ENCODE data around the gene HBQ1.
A peak's percentile ranks its signal among the peaks of the same experiment; 100 is the strongest.
"Not testable (repeated sequence)": the region's sequence is repeated elsewhere in the genome, so short reads cannot be mapped to it uniquely, and the experiment has no call there.

The HBQ1 gene

DNA sequence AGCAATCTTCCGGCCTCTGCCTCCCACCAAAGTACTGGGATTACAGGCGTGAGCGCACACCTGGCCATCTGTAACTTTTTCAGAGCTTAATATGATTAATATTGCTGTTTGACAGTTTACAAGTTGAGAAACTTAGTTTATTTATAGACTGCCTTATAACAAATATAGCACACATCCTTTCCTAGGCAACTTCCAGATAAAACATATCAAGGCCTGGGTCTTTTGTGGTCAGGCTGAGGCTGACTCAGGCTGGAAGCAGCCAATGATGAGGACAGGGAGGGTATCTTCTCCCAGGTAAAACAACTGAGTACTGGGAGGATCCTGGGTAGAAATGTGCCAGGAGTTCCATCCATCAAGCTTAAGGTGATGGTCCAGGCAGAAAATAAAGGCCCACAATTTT lies 32.7 kb downstream of the HBQ1 start:
- H3K4me3 ChIP-seq (ENCODE audit: low read length) = no peak overlapping the region
- TF ChIP-seq, protein P1, sequence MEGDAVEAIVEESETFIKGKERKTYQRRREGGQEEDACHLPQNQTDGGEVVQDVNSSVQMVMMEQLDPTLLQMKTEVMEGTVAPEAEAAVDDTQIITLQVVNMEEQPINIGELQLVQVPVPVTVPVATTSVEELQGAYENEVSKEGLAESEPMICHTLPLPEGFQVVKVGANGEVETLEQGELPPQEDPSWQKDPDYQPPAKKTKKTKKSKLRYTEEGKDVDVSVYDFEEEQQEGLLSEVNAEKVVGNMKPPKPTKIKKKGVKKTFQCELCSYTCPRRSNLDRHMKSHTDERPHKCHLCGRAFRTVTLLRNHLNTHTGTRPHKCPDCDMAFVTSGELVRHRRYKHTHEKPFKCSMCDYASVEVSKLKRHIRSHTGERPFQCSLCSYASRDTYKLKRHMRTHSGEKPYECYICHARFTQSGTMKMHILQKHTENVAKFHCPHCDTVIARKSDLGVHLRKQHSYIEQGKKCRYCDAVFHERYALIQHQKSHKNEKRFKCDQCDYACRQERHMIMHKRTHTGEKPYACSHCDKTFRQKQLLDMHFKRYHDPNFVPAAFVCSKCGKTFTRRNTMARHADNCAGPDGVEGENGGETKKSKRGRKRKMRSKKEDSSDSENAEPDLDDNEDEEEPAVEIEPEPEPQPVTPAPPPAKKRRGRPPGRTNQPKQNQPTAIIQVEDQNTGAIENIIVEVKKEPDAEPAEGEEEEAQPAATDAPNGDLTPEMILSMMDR (conservative IDR thresholded peaks at IDR 0.05; ENCODE audit: low read length) = no peak
- no peak for DNase-seq (ENCODE audit: low read depth)

DNA sequence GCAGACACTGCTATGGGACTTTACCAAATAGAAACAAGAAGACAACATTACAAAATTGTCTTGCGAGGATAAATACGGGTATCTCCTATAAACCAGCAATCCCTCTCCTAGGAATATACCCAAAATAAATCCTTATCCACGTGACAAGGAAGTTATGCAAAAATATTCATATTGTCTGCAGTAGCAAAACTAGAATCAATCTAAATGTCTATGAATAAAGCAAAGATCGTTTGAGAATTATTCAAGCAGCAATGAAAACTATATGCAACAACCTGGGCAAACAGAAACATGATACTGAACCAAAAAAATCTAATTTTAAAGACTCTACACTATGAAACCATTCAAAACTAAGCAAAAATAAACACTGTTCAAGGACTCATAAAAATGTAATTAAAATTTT lies 39.8 kb downstream of the HBQ1 start:
- DNase-seq (ENCODE audit: low read depth) = no peak
- TF ChIP-seq, protein P1 (conservative IDR thresholded peaks at IDR 0.05; ENCODE audit: low read length) = no peak
- no peak overlapping the region for H3K4me3 ChIP-seq (ENCODE audit: low read length)

DNA sequence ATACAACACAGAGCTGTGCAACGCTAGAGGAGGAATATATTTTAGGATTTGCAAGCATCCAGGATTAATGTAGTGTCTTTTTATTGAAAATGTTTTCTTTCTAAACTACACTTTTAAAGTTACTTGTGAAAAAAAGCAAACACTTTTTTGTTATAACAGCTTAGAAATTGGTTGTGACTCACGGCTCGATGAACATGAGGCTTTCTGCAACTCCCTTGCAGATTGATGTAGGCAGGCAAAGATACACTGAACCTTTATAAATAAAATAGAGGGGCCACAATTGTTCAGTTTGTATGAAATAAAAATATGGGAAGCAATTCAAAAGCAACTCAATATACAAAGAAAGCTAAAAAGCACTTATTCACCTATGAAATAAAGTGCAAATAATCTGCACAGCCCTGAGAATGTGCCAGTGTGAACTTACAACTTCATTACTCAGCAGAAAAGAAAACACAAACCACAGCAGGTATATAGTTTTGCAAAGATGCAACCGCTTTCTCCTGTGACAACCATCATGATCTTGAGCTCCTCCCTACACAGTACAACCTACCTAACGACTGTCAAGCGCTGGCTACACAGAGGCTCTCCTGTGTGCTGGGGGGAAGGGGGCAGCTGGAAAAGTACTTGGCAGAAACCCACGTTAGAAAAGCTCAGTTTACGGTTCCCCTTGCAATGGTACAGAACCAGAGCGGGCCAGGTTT lies 48.0 kb downstream of the HBQ1 start:
- peak overlapping the region; percentile 93 for H3K4me3 ChIP-seq (ENCODE audit: low read length)
- no peak for DNase-seq (ENCODE audit: low read depth)
- TF ChIP-seq, protein P1 (conservative IDR thresholded peaks at IDR 0.05; ENCODE audit: low read length) = no peak

DNA sequence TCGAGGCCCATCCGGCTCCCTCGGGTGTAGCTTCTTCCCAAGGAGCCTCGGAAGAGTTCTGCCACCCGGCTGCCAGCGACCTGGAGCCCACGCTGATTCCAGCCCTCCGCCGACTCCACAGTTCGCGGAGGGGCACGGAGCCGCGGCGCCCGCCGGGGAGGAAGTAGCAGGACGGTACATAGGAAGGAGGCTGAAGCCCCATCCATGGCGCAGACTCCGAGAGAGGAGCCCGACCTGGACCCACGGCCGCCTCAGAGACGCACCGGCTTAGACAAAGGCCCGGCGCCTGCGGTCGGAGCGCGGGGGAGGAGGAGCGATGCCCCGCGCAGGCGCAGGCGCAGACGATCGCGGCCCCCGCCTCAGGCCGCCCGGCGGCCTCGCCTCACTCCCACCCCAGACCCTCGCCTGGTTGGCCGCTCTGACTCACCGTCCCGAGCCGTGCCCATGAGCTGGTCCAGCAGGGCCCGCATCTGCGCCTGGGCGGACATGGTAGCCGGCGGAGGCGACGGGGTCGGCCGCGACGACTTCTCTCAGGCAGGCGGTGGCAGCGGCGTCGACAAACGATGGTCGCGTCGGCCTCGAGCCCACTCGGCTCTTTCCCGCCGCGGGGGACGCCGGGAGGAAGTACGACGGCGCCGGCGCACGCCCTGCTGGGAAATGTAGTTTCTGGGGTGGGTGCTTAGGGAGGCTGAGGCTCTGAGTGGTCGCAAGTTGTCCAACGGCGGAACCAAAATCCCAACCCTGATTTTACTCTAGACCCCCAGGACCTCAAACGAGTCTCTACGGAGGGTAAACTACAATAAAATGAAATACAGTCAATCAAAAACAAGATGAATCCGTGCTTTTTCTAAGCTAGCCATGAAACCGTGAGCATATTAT lies 48.8 kb downstream of the HBQ1 start, which contains the start of gene LUC7L:
Gene LUC7L (minus strand): TSS at position 598 of the 879 bp plus-strand sequence. CDS start 110 bp downstream, at position 488.
- TF ChIP-seq, protein P1 (conservative IDR thresholded peaks at IDR 0.05; ENCODE audit: low read length) = no peak
- peak within 1 kb of the TSS; percentile 93 for H3K4me3 ChIP-seq (ENCODE audit: low read length)
- peak; percentile 80 for DNase-seq (ENCODE audit: low read depth)

DNA sequence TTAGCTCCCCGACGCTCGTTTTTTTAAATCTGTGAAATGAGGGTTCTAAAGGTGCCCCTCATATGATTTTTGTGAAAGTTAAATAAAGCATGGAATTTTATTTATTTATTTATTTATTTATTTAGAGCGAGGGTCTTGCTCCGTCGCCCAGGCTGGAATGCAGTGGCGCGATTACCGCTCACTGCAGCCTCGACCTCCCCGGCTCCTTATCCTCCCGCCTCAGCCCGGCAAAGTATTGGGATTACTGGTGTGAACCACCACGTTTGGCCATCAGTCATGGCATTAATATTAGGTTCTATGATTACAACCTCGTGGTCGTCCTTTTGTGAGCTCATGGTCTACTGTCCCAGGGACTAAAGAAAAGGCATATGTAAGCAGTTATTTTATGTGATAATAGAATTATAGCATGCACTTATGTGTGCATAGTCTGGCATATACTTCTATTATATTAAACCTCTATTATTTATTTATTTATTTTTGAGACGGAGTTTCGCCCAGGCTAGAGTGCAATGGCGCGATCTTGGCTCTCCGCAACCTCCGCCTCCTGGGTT lies 49.5 kb downstream of the HBQ1 start:
- TF ChIP-seq, protein P1 (conservative IDR thresholded peaks at IDR 0.05; ENCODE audit: low read length) = no peak
- peak overlapping the region; percentile 93 for H3K4me3 ChIP-seq (ENCODE audit: low read length)
- DNase-seq (ENCODE audit: low read depth) = no peak

DNA sequence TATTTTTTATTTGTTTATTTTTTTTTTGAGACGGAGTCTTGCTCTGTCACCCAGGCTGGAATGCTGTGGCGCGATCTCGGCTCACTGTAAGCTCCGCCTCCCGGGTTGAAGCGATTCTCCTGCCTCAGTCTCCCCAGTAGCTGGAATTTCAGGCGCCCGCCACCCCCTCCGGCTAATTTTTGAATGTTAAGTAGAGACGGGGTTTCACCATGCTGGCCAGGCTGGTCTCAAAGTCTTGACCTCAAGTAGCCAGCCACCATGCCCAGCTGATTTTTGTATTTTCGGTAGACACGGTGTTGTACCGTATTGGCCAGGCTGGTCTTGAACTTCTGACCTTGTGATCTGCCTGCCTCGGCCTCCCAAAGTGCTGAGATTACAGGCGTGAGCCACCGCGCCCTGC lies 50.1 kb downstream of the HBQ1 start:
- DNase-seq (ENCODE audit: low read depth) = not testable (repeated sequence)

More for the DNA sequence above, 50.1 kb downstream of the HBQ1 start:
- not testable (repeated sequence) for H3K4me3 ChIP-seq (ENCODE audit: low read length)
